ENCODE results near the gene STAT2. TPM values are rescaled to one million over a fixed set of nuclear protein-coding genes. Genes with fewer than 3 reads are reported as not detected.

STAT2 gene
- total RNA-seq, 1 experiment from 2014 or later = 61.2 TPM

DNA sequence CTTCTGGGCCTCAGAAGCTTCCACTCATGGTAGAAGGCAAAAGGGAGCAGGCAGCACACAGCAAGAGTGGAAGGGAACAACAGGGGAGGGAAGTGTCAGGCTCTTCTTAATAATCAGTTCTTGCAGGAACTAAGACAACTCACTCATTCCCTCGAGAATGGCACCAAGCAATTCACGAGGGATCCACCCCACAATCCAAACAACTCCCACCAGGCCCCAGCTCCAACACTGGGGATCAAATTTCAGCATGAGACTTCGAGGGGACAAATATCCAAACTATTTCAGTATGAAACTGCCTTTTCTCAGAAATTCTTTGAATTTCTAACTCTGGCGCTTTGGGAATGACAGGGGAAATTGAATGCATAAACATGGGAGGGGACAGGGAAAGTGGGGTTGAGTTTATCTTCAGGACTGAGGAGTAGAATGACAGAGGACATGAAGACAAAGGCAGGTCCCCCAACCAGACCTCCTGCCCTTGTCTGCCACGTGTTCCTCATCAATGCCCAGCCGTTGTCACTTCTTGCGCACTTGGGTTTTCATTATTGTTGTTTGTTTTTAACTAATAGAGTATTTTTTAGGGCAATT lies 27.3 kb upstream of the STAT2 start:
- ChIA-PET CTCF (interaction anchor here (0.6 kb wide), 1 partner anchor 144 kb away, joined by 3 read pairs; no protein-coding TSS in a partner anchor), POLR2A (interaction anchor here (0.8 kb wide), 1 partner anchor 74 kb away, joined by 3 read pairs; no protein-coding TSS in a partner anchor)
- no peak overlapping the region for H3K4me3 Mint-ChIP-seq (ENCODE audit: unreplicated experiment)
- H3K36me3 Mint-ChIP-seq (ENCODE audit: insufficient read depth, unreplicated experiment) = no peaks in the 10 kb centered on the region
- no peaks in the 10 kb centered on the region for H3K4me1 Mint-ChIP-seq (ENCODE audit: insufficient read depth, unreplicated experiment)
- BruUV-seq (replicated peaks) = no TSS peak
- H3K27ac Mint-ChIP-seq (ENCODE audit: low read depth, unreplicated experiment) = no peak overlapping the region
- intact Hi-C loops (cut with micrococcal nuclease) = no loop called here
- no peak for TF ChIP-seq CTCF (IDR thresholded peaks at IDR 0.05; ENCODE audit: unreplicated experiment)
- H3K27me3 Mint-ChIP-seq (ENCODE audit: insufficient read depth, unreplicated experiment) = no peaks in the 10 kb centered on the region
- DNase-seq (ENCODE audit: unreplicated experiment) = no peak
- H3K9me3 Mint-ChIP-seq (ENCODE audit: unreplicated experiment) = peaks cover 5% of the 10 kb centered on the region

- Mint-ChIP-seq H3K27ac (ENCODE audit: low read depth, unreplicated experiment) (no peak overlapping the region), H3K4me3 (ENCODE audit: unreplicated experiment) (no peak overlapping the region), H3K9me3 (ENCODE audit: unreplicated experiment) (no peaks in the 10 kb centered on the region), H3K4me1 (ENCODE audit: insufficient read depth, unreplicated experiment) (no peaks in the 10 kb centered on the region), H3K27me3 (ENCODE audit: insufficient read depth, unreplicated experiment) (no peaks in the 10 kb centered on the region), H3K36me3 (ENCODE audit: insufficient read depth, unreplicated experiment) (no peaks in the 10 kb centered on the region)
- DNase-seq (ENCODE audit: unreplicated experiment) = peak; percentile 68
- CTCF ChIA-PET = interaction anchor here (0.6 kb wide), 1 partner anchor 12 kb away, joined by 3 read pairs; no protein-coding TSS in a partner anchor
- POLR2A ChIA-PET = interaction anchor here (1.2 to 1.7 kb wide), 2 partner anchors 26 to 395 kb away, joined by 4 to 6 read pairs; partner anchors contain the start of gene STAT2
- BruUV-seq (replicated peaks) = no TSS peak
- intact Hi-C loops (cut with micrococcal nuclease) = no loop called here
- no peak for TF ChIP-seq CTCF (IDR thresholded peaks at IDR 0.05; ENCODE audit: unreplicated experiment)
Measured at GRCh38 chr12:56385873-56386272, 26.0 kb upstream of the STAT2 start.

DNA sequence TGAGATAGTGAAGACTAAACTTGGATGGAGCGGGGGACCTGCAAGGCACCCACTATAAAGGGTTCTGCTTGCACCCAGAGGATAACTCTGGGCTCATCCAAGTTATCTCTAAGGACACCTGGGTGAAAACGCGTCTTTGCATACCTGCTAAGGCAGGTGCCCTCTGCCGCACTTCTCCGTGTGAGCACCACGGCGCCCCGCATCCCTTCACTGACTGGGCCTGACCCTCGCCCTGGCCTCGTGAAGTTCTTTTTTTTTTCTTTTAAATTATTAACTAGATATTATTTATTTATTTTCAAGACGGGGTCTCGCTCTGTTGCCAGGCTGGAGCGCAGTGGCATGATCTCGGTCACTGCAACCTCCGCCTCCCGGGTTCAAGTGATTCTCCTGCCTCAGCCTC lies 22.7 kb upstream of the STAT2 start:
- BruUV-seq (replicated peaks) = no TSS peak
- H3K4me3 Mint-ChIP-seq (ENCODE audit: unreplicated experiment) = no peak overlapping the region

GRCh38 chr12:56377989-56378316 lies 18.0 kb upstream of the STAT2 start:
- DNase-seq (ENCODE audit: unreplicated experiment) = no peak
- BruUV-seq (replicated peaks) = no TSS peak
- intact Hi-C loops (cut with micrococcal nuclease) = loop anchor here (1.0 kb wide), 1 partner anchor 86 kb away; no protein-coding TSS in a partner anchor
- CTCF ChIA-PET = interaction anchor here (0.8 to 1.2 kb wide), 2 partner anchors 68 to 86 kb away, joined by 3 read pairs; no protein-coding TSS in a partner anchor
- no peaks in the 10 kb centered on the region for H3K36me3 Mint-ChIP-seq (ENCODE audit: insufficient read depth, unreplicated experiment)
- H3K4me3 Mint-ChIP-seq (ENCODE audit: unreplicated experiment) = no peak overlapping the region
- no peak for TF ChIP-seq CTCF (IDR thresholded peaks at IDR 0.05; ENCODE audit: unreplicated experiment)
- H3K27me3 Mint-ChIP-seq (ENCODE audit: insufficient read depth, unreplicated experiment) = no peaks in the 10 kb centered on the region
- no peaks in the 10 kb centered on the region for H3K9me3 Mint-ChIP-seq (ENCODE audit: unreplicated experiment)
- no peak overlapping the region for H3K27ac Mint-ChIP-seq (ENCODE audit: low read depth, unreplicated experiment)
- H3K4me1 Mint-ChIP-seq (ENCODE audit: insufficient read depth, unreplicated experiment) = no peaks in the 10 kb centered on the region
- POLR2A ChIA-PET = interaction anchor here (0.6 to 1.2 kb wide), 2 partner anchors 10 to 44 kb away, joined by 3 read pairs; partner anchors contain the start of gene PAN2

More for the DNA sequence above, 22.7 kb upstream of the STAT2 start:
- no peaks in the 10 kb centered on the region for H3K36me3 Mint-ChIP-seq (ENCODE audit: insufficient read depth, unreplicated experiment)
- no peak overlapping the region for H3K27ac Mint-ChIP-seq (ENCODE audit: low read depth, unreplicated experiment)
- no peak for TF ChIP-seq CTCF (IDR thresholded peaks at IDR 0.05; ENCODE audit: unreplicated experiment)
- no peaks in the 10 kb centered on the region for H3K9me3 Mint-ChIP-seq (ENCODE audit: unreplicated experiment)
- CTCF ChIA-PET = interaction anchor here (0.9 to 1.3 kb wide), 2 partner anchors 19 to 82 kb away, joined by 3 read pairs; no protein-coding TSS in a partner anchor
- intact Hi-C loops (cut with micrococcal nuclease) = no loop called here
- H3K4me1 Mint-ChIP-seq (ENCODE audit: insufficient read depth, unreplicated experiment) = no peaks in the 10 kb centered on the region
- H3K27me3 Mint-ChIP-seq (ENCODE audit: insufficient read depth, unreplicated experiment) = no peaks in the 10 kb centered on the region
- DNase-seq (ENCODE audit: unreplicated experiment) = no peak
- POLR2A ChIA-PET = interaction anchor here (0.7 kb wide), 1 partner anchor 22 kb away, joined by 4 read pairs; the partner anchor contains the start of gene STAT2
